Measurements from ENCODE around the gene LRCH1. TPM values are rescaled to one million over a fixed set of nuclear protein-coding genes. Genes with fewer than 3 reads are reported as not detected.

The LRCH1 gene
- total RNA-seq, 1 experiment from 2014 or later: 11.7 TPM

DNA sequence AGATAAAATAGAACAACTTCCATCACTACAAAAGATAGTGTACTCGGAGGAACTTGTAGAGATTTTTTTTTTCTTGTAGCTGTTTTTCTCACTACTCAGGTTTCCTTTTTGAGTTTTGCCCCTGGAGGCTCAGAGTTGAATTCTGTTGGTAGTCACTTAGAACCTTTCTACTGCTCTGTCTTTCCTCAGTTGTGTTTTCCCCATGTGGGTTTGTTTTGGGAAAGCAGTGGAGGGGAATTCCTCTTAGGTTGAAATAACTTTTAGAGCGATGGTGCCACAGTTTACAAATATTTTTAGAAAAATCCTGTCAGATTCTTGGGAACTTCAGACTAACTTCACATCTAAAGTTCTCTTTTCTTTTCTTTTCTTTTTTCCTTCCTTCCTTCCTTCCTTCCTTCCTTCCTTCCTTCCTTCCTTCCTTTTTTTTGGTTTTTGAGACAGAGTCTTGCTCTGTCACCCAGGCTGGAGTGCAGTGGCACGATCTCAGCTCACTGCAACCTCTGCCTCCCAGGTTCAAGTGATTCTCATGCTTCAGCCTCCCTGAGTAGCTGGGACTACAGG, 65.8 kb downstream of the LRCH1 start:
- intact Hi-C loops (cut with micrococcal nuclease; ENCODE audit: unreplicated experiment): no loop called here
- TF ChIP-seq, protein P1, sequence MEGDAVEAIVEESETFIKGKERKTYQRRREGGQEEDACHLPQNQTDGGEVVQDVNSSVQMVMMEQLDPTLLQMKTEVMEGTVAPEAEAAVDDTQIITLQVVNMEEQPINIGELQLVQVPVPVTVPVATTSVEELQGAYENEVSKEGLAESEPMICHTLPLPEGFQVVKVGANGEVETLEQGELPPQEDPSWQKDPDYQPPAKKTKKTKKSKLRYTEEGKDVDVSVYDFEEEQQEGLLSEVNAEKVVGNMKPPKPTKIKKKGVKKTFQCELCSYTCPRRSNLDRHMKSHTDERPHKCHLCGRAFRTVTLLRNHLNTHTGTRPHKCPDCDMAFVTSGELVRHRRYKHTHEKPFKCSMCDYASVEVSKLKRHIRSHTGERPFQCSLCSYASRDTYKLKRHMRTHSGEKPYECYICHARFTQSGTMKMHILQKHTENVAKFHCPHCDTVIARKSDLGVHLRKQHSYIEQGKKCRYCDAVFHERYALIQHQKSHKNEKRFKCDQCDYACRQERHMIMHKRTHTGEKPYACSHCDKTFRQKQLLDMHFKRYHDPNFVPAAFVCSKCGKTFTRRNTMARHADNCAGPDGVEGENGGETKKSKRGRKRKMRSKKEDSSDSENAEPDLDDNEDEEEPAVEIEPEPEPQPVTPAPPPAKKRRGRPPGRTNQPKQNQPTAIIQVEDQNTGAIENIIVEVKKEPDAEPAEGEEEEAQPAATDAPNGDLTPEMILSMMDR (IDR thresholded peaks at IDR 0.05; ENCODE audit: unreplicated experiment): no peak
- CTCF ChIA-PET: no interaction called here

DNA sequence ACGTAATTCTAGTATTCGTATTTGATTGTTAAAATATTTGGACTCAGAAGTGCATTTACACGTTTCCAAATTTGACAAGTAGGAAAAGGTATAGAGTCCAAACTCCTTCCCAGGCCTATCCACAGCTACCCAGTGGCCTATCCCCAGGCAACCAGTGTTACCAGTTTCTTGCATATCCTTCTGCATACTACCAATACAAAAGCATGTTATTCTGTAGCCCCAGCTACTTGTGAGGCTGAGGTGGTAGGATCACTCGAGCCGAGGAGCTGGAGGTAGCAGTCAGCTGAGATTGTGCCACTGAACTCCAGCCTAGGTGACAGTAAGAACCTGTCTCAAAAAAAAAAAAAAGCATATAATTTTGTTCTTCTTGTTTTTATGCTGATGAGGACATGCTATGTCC, 67.1 kb downstream of the LRCH1 start:
- BruUV-seq (replicated peaks): no TSS peak

More for the DNA sequence above, 65.8 kb downstream of the LRCH1 start:
- Mint-ChIP-seq H3K4me3 (ENCODE audit: low read depth, unreplicated experiment) (no peak overlapping the region), H3K27ac (ENCODE audit: unreplicated experiment) (no peak overlapping the region), H3K9me3 (ENCODE audit: low read depth, unreplicated experiment) (no peaks in the 10 kb centered on the region), H3K4me1 (ENCODE audit: low read depth, unreplicated experiment) (peaks cover 66% of the 10 kb centered on the region), H3K27me3 (ENCODE audit: unreplicated experiment) (no peaks in the 10 kb centered on the region), H3K36me3 (ENCODE audit: insufficient read depth, unreplicated experiment) (no peaks in the 10 kb centered on the region)
- no peak for DNase-seq
- BruUV-seq (replicated peaks): no TSS peak

DNA sequence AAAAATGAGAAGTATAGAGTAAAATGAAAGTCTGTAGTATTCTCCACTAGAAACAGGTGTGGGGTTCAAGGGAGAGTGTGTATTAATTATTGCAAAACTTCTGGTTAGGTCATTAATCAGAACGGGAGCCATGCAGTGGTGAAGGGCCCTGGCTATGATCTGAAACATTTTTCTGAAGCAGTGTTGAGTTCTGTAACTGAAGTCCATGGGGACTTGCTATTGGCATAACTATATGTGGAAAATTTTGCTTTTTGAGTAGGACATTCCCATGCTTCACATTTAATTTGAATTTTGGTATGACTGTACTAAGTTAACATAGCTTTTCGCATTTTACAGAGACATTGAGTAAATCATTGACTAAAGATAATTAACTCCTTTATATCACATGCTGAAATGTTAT, 67.5 kb downstream of the LRCH1 start:
- DNase-seq: no peak
- no peaks in the 10 kb centered on the region for H3K36me3 Mint-ChIP-seq (ENCODE audit: insufficient read depth, unreplicated experiment)
- H3K27me3 Mint-ChIP-seq (ENCODE audit: unreplicated experiment): no peaks in the 10 kb centered on the region
- CTCF ChIA-PET: no interaction called here
- H3K4me3 Mint-ChIP-seq (ENCODE audit: low read depth, unreplicated experiment): no peak overlapping the region
- no peak overlapping the region for H3K27ac Mint-ChIP-seq (ENCODE audit: unreplicated experiment)
- intact Hi-C loops (cut with micrococcal nuclease; ENCODE audit: unreplicated experiment): no loop called here
- no TSS peak for BruUV-seq (replicated peaks)
- TF ChIP-seq, protein P1 (IDR thresholded peaks at IDR 0.05; ENCODE audit: unreplicated experiment): no peak
- H3K9me3 Mint-ChIP-seq (ENCODE audit: low read depth, unreplicated experiment): no peaks in the 10 kb centered on the region
- peaks cover 61% of the 10 kb centered on the region for H3K4me1 Mint-ChIP-seq (ENCODE audit: low read depth, unreplicated experiment)

More for the DNA sequence above, 67.1 kb downstream of the LRCH1 start:
- Mint-ChIP-seq H3K36me3 (ENCODE audit: insufficient read depth, unreplicated experiment) (no peaks in the 10 kb centered on the region), H3K9me3 (ENCODE audit: low read depth, unreplicated experiment) (no peaks in the 10 kb centered on the region), H3K27ac (ENCODE audit: unreplicated experiment) (no peak overlapping the region), H3K4me3 (ENCODE audit: low read depth, unreplicated experiment) (no peak overlapping the region), H3K27me3 (ENCODE audit: unreplicated experiment) (no peaks in the 10 kb centered on the region), H3K4me1 (ENCODE audit: low read depth, unreplicated experiment) (peaks cover 65% of the 10 kb centered on the region)
- TF ChIP-seq, protein P1 (IDR thresholded peaks at IDR 0.05; ENCODE audit: unreplicated experiment): no peak
- intact Hi-C loops (cut with micrococcal nuclease; ENCODE audit: unreplicated experiment): no loop called here
- no peak for DNase-seq
- CTCF ChIA-PET: interaction anchor here (0.6 kb wide), 1 partner anchor 24 kb away, joined by 3 read pairs; no protein-coding TSS in a partner anchor

DNA sequence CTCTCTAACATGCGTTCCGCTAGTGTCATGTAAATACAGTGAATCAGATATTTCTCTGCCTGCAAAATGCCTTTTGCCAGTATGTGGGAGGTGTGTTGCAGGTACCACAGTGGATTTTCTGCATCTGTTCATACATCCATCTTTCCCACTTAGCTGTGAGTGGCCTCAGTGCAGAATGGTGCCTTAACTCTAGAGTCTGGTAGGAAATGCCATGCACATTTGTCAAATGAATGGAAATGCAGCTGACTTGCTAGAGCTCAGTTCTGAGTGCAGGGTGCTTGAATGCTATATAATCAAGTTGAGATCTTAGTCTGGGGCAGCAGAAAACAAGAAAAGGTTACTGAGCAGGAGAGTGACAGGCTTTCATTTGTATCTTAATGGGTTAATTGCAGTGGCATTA, 68.2 kb downstream of the LRCH1 start:
- intact Hi-C loops (cut with micrococcal nuclease; ENCODE audit: unreplicated experiment): no loop called here

More for the DNA sequence above, 68.2 kb downstream of the LRCH1 start:
- no peak for DNase-seq
- H3K9me3 Mint-ChIP-seq (ENCODE audit: low read depth, unreplicated experiment): no peaks in the 10 kb centered on the region
- no peak overlapping the region for H3K4me3 Mint-ChIP-seq (ENCODE audit: low read depth, unreplicated experiment)
- CTCF ChIA-PET: interaction anchor here (0.5 kb wide), 1 partner anchor 36 kb away, joined by 3 read pairs; no protein-coding TSS in a partner anchor
- peaks cover 55% of the 10 kb centered on the region for H3K4me1 Mint-ChIP-seq (ENCODE audit: low read depth, unreplicated experiment)
- no TSS peak for BruUV-seq (replicated peaks)
- H3K27ac Mint-ChIP-seq (ENCODE audit: unreplicated experiment): no peak overlapping the region
- no peaks in the 10 kb centered on the region for H3K36me3 Mint-ChIP-seq (ENCODE audit: insufficient read depth, unreplicated experiment)
- TF ChIP-seq, protein P1 (IDR thresholded peaks at IDR 0.05; ENCODE audit: unreplicated experiment): no peak
- no peaks in the 10 kb centered on the region for H3K27me3 Mint-ChIP-seq (ENCODE audit: unreplicated experiment)
